Kidney (tissue), 14 donors: ENCODE measurements around the gene DHRS3. TPM values are rescaled to one million over a fixed set of nuclear protein-coding genes. Genes with fewer than 3 reads are reported as not detected.

Experiments used
- DNase-seq, 5 donors: peaks; one replicate each; pipeline ENCODE4 v3.0.0-alpha.2; 2013 to 2020
- FAIRE-seq: peaks from 2 replicates; lab custom pipeline; 2012; peaks lifted over from hg19 to GRCh38; lab: Jason Lieb, UNC
- H3K27ac ChIP-seq, 2 donors: one replicate each; pipeline ENCODE4 v1.7.0; 2013; ENCODE audit warnings: low read depth in 2 of 2, low read length in 2 of 2, inconsistent platforms in 1 of 2
- H3K27me3 ChIP-seq: one replicate; pipeline ENCODE4 v1.7.1; 2013; ENCODE audit warnings: low read length, inconsistent platforms; ENCODE audit not compliant: control insufficient read depth, insufficient read depth
- H3K36me3 ChIP-seq, 3 donors: one replicate each; pipeline versions ENCODE4 v1.7.0 to v1.7.1; 2013; ENCODE audit warnings: low read length in 3 of 3, control low read depth in 1 of 3, inconsistent platforms in 1 of 3; ENCODE audit not compliant: insufficient read depth in 3 of 3, control insufficient read depth in 2 of 3
- H3K4me1 ChIP-seq, 3 donors: one replicate each; pipeline versions ENCODE4 v1.7.0 to v1.7.1; 2013; ENCODE audit warnings: low read length in 3 of 3, inconsistent platforms in 1 of 3, low read depth in 1 of 3; ENCODE audit not compliant: control insufficient read depth in 2 of 3, insufficient read depth in 2 of 3
- H3K4me3 ChIP-seq, 3 donors: one replicate each; pipeline versions ENCODE4 v1.7.0 to v1.8.1; 2013; ENCODE audit warnings: low read length in 3 of 3, control low read depth in 1 of 3, inconsistent platforms in 1 of 3
- H3K9ac ChIP-seq, 3 donors: one replicate each; pipeline versions ENCODE4 v1.7.0 to v1.7.1; 2013; ENCODE audit warnings: low read length in 3 of 3, control low read depth in 1 of 3, inconsistent platforms in 1 of 3
- H3K9me3 ChIP-seq, 3 donors: one replicate each; pipeline versions ENCODE4 v1.7.0 to v1.7.1; 2013; ENCODE audit warnings: low read length in 3 of 3, control low read depth in 1 of 3, inconsistent platforms in 1 of 3; ENCODE audit not compliant: control insufficient read depth in 2 of 3, insufficient read depth in 1 of 3
- intact Hi-C: fragments of 100-400 bp; cut with DNase I; formaldehyde crosslinking; loops from one replicate; pipeline ENCODE4 v1.11.1; 2022
- polyA plus RNA-seq: library from polyadenylated mRNA; stranded (reverse); fragments of 350-450 nt; fragmentation: Illumina TruSeq; extraction: RNeasy Lipid Tissue Mini Kit (QIAGEN cat#74804); gene quantifications from one replicate; pipeline ENCODE4 v1.2.3, GENCODE V29; 2014; ENCODE audit warnings: low read depth, low replicate concordance; ENCODE audit not compliant: insufficient read depth
- total RNA-seq: library from RNA; stranded (reverse); fragmentation: NEBNext Ultra II Directional; extraction: Animal tissue kit (Norgen Biotek cat#: 25700); gene quantifications from one replicate; pipeline ENCODE4 v1.2.1, GENCODE V29; 2021
- TF ChIP-seq, protein P1 (sequence below): IDR thresholded peaks from 3 replicates; pipeline ENCODE4 v1.5.1; 2012; ENCODE audit warnings: mild to moderate bottlenecking, moderate library complexity, borderline replicate concordance; ENCODE audit not compliant: insufficient read depth; ENCODE audit errors: extremely low read depth
- donor health status: control.
- donor health status: control.
- donor health status: control.
- donor health status: control.
- donor health status: control.
- donor health status: DM: yes; HTN: yes; CAD: no.
- donor health status: Normal renal cell carcinoma (clear cell type).

DHRS3 gene
- total and polyA plus RNA-seq, 2 donors from 2014 or later: 44.8 to 97.1 TPM

DNA sequence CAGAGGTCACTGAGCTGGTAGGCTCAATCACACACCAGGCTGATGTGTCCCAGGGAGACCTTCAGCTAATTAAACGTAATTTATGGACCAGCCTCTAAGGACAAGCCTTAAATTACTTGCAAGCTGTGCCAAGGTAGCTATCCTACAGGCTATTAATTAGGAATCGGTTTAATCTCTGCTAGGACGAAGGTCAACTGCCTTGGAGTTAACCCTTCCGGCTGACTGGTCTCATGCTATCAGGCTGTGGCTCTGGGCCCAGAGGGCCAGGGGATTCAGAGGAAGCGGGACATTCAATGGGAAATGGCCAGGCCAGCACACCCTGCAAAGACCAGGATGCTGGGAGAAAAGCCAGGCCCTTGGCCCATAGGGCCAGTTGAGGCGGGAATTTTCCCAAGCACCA, 19.0 kb downstream of the DHRS3 start:
- Histone ChIP-seq H3K4me1 (peaks cover 6 to 87% (median 84%) of the 10 kb centered on the region in 3 donors), H3K9me3 (no peaks in the 10 kb centered on the region), H3K27ac (peak overlapping the region; percentile 56 to 95), H3K27me3 (no peaks in the 10 kb centered on the region), H3K36me3 (peaks cover 0 to 2% (median 2%) of the 10 kb centered on the region in 3 donors), H3K9ac (peak overlapping the region in 2 of 3 donors; percentile 13 to 20), H3K4me3 (no peak overlapping the region)
- DNase-seq (peak in 3 of 5 donors; percentile 79 to 91 (median 90)), FAIRE-seq (no peak)
- intact Hi-C loops: no loop called here
- TF ChIP-seq, protein P1, sequence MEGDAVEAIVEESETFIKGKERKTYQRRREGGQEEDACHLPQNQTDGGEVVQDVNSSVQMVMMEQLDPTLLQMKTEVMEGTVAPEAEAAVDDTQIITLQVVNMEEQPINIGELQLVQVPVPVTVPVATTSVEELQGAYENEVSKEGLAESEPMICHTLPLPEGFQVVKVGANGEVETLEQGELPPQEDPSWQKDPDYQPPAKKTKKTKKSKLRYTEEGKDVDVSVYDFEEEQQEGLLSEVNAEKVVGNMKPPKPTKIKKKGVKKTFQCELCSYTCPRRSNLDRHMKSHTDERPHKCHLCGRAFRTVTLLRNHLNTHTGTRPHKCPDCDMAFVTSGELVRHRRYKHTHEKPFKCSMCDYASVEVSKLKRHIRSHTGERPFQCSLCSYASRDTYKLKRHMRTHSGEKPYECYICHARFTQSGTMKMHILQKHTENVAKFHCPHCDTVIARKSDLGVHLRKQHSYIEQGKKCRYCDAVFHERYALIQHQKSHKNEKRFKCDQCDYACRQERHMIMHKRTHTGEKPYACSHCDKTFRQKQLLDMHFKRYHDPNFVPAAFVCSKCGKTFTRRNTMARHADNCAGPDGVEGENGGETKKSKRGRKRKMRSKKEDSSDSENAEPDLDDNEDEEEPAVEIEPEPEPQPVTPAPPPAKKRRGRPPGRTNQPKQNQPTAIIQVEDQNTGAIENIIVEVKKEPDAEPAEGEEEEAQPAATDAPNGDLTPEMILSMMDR: no peak

DNA sequence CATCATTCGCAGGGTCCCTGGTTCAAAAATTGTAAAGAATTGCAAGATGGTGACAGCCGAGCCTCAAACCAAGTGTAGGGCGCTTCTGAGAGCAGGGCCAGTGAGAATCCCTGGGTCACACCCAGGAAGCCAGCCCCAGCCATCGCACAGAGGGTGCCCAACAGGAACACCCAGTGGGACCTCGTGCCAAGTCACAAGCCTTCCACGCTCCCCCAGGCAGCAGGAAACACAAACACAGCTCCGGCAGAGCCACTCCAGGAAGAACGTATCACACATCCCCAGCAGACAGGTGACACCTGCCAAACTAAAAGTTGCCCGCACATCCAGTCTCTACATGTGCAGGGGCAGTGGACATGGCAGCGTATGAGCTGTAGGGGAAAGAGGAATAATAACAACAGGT, 20.2 kb downstream of the DHRS3 start:
- no peaks in the 10 kb centered on the region for H3K27me3 ChIP-seq
- TF ChIP-seq, protein P1: no peak
- H3K27ac ChIP-seq: peak overlapping the region; percentile 56 to 95
- peaks cover 6 to 86% (median 82%) of the 10 kb centered on the region in 3 donors for H3K4me1 ChIP-seq
- intact Hi-C loops: no loop called here
- no peak overlapping the region for H3K4me3 ChIP-seq
- FAIRE-seq: no peak
- H3K9me3 ChIP-seq: no peaks in the 10 kb centered on the region
- peak overlapping the region in 1 of 3 donors; percentile 14 for H3K9ac ChIP-seq
- peaks cover 0 to 2% (median 0%) of the 10 kb centered on the region in 3 donors for H3K36me3 ChIP-seq
- DNase-seq: peak in 1 of 5 donors; percentile 90

DNA sequence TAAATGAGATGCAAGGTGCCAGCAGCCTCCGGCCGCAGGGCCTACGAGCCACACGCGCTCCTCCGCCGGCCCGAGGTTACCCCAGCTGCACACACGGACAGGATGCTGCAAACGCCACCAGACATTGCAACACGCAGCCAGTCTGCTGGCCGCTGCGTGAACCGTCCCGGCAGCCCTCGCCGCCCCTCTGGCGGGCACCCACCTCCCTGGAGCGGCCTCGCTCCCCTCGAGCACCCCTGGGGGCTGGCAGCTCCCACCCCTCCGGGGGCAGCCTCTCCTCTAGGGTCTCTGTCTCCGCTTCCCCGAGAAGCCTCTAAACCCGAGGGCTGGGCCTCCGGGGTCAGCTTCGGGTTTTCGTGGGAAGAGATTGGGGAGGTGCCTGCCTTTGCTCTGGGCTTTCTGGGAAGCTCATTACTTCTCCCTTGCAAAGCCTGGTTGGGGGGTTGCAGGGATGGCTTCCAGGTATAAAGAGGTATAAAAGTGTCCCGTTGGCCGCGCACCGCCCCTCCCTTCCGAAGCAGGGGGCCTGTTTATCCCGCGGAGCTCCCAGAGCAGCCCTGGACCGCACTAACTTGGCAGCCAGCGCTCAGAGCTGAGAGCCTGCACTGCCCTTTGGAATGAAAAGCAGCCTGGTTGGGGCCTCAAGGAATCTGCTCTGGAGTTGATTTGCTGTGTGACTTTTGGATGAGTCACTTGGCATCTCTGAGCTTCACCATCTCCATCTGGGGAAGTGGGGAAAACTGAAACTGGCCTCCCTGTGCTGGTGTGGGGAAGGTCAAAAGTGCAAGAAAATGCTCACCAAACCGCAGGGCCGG, 21.8 kb downstream of the DHRS3 start:
- peaks cover 2 to 10% (median 4%) of the 10 kb centered on the region in 3 donors for H3K36me3 ChIP-seq
- no peaks in the 10 kb centered on the region for H3K27me3 ChIP-seq
- H3K9ac ChIP-seq: peak overlapping the region in 1 of 3 donors; percentile 44
- peaks cover 6 to 78% (median 71%) of the 10 kb centered on the region in 3 donors for H3K4me1 ChIP-seq
- DNase-seq: peak; percentile 90 to 97 (median 92)
- no peak for FAIRE-seq
- H3K9me3 ChIP-seq: no peaks in the 10 kb centered on the region
- peak overlapping the region in 1 of 3 donors; percentile 38 for H3K4me3 ChIP-seq
- intact Hi-C loops: no loop called here
- TF ChIP-seq, protein P1: no peak
- H3K27ac ChIP-seq: peak overlapping the region; percentile 84 to 95
